ENCODE data around the gene TRIM2. TPM values are rescaled to one million over a fixed set of nuclear protein-coding genes. Genes with fewer than 3 reads are reported as not detected.

Gene TRIM2
- total and polyA plus RNA-seq, 2 experiments from 2014 or later, result 32.0 to 82.1 TPM

GRCh38 chr4:153241295-153241694 is 37.1 kb downstream of the TRIM2 start:
- H4K20me1 ChIP-seq (ENCODE audit: insufficient read depth, poor library complexity, severe bottlenecking), result peaks cover 7% of the 10 kb centered on the region
- H2AFZ ChIP-seq, result no peak overlapping the region
- no peaks in the 10 kb centered on the region for H3K9me2 ChIP-seq (replicated peaks; ENCODE audit: insufficient read depth)
- DNase-seq (ENCODE audit: low spot score), result no peak
- H3K9me3 ChIP-seq (ENCODE audit: low read depth), result no peaks in the 10 kb centered on the region
- peaks cover 37% of the 10 kb centered on the region for H3K4me1 ChIP-seq (ENCODE audit: insufficient read depth)
- no peak overlapping the region for H3K4me2 ChIP-seq
- no peaks in the 10 kb centered on the region for H3K36me3 ChIP-seq (replicated peaks; ENCODE audit: insufficient read depth, low read depth)
- TF ChIP-seq EZH2 (IDR thresholded peaks at IDR 0.05; ENCODE audit: borderline replicate concordance) (no peak), EZH2phosphoT487 (IDR thresholded peaks at IDR 0.05; ENCODE audit: low read depth, severe bottlenecking, unreplicated experiment) (no peak)
- H3K4me3 ChIP-seq, result no peak overlapping the region
- H3K27ac ChIP-seq, result peak overlapping the region; percentile 57
- 87% methylated on average over 8 of the region's 8 CpGs for WGBS (ENCODE audit: low lambda C conversion rate, missing lambda C conversion rate)
- H3K79me2 ChIP-seq, result peaks cover 57% of the 10 kb centered on the region
- H3K27me3 ChIP-seq, result no peaks in the 10 kb centered on the region

- peak overlapping the region; percentile 57 for H3K27ac ChIP-seq
- H3K79me2 ChIP-seq, result peaks cover 57% of the 10 kb centered on the region
- WGBS (ENCODE audit: low lambda C conversion rate, missing lambda C conversion rate), result 32% methylated on average over 13 of the region's 13 CpGs
- H3K9me2 ChIP-seq (replicated peaks; ENCODE audit: insufficient read depth), result no peaks in the 10 kb centered on the region
- H2AFZ ChIP-seq, result no peak overlapping the region
- no peak overlapping the region for H3K4me3 ChIP-seq
- peak overlapping the region; percentile 25 for H3K4me2 ChIP-seq
- H3K4me1 ChIP-seq (ENCODE audit: insufficient read depth), result peaks cover 37% of the 10 kb centered on the region
- H3K9me3 ChIP-seq (ENCODE audit: low read depth), result no peaks in the 10 kb centered on the region
- no peaks in the 10 kb centered on the region for H4K20me1 ChIP-seq (ENCODE audit: insufficient read depth, poor library complexity, severe bottlenecking)
- no peaks in the 10 kb centered on the region for H3K36me3 ChIP-seq (replicated peaks; ENCODE audit: insufficient read depth, low read depth)
- no peak for TF ChIP-seq EZH2 (IDR thresholded peaks at IDR 0.05; ENCODE audit: borderline replicate concordance)
- no peak for TF ChIP-seq CTCF (IDR thresholded peaks at IDR 0.05; ENCODE audit: poor library complexity)
- TF ChIP-seq EZH2phosphoT487 (IDR thresholded peaks at IDR 0.05; ENCODE audit: low read depth, severe bottlenecking, unreplicated experiment), result no peak
- no peaks in the 10 kb centered on the region for H3K27me3 ChIP-seq
- DNase-seq (ENCODE audit: low spot score), result peak; percentile 44
Measured at GRCh38 chr4:153241970-153242838, 38.0 kb downstream of the TRIM2 start.

- 82% methylated on average over 3 of the region's 3 CpGs for WGBS (ENCODE audit: low lambda C conversion rate, missing lambda C conversion rate)
- H3K4me1 ChIP-seq (ENCODE audit: insufficient read depth), result peaks cover 37% of the 10 kb centered on the region
- no peaks in the 10 kb centered on the region for H4K20me1 ChIP-seq (ENCODE audit: insufficient read depth, poor library complexity, severe bottlenecking)
- H3K27ac ChIP-seq, result peak overlapping the region; percentile 57
- no peak overlapping the region for H3K4me3 ChIP-seq
- DNase-seq (ENCODE audit: low spot score), result no peak
- TF ChIP-seq CTCF (IDR thresholded peaks at IDR 0.05; ENCODE audit: poor library complexity) (no peak), EZH2phosphoT487 (IDR thresholded peaks at IDR 0.05; ENCODE audit: low read depth, severe bottlenecking, unreplicated experiment) (no peak), EZH2 (IDR thresholded peaks at IDR 0.05; ENCODE audit: borderline replicate concordance) (no peak)
- no peaks in the 10 kb centered on the region for H3K27me3 ChIP-seq
- H3K79me2 ChIP-seq, result peaks cover 52% of the 10 kb centered on the region
- H3K9me3 ChIP-seq (ENCODE audit: low read depth), result no peaks in the 10 kb centered on the region
- no peak overlapping the region for H2AFZ ChIP-seq
- peak overlapping the region; percentile 25 for H3K4me2 ChIP-seq
- no peaks in the 10 kb centered on the region for H3K9me2 ChIP-seq (replicated peaks; ENCODE audit: insufficient read depth)
- no peaks in the 10 kb centered on the region for H3K36me3 ChIP-seq (replicated peaks; ENCODE audit: insufficient read depth, low read depth)
Measured at GRCh38 chr4:153242839-153243324, 38.6 kb downstream of the TRIM2 start.

GRCh38 chr4:153243468-153243867 is 39.2 kb downstream of the TRIM2 start:
- peak overlapping the region; percentile 57 for H3K27ac ChIP-seq
- peaks cover 42% of the 10 kb centered on the region for H3K4me1 ChIP-seq (ENCODE audit: insufficient read depth)
- H3K36me3 ChIP-seq (replicated peaks; ENCODE audit: insufficient read depth, low read depth), result no peaks in the 10 kb centered on the region
- TF ChIP-seq EZH2 (IDR thresholded peaks at IDR 0.05; ENCODE audit: borderline replicate concordance) (no peak), EZH2phosphoT487 (IDR thresholded peaks at IDR 0.05; ENCODE audit: low read depth, severe bottlenecking, unreplicated experiment) (no peak), CTCF (IDR thresholded peaks at IDR 0.05; ENCODE audit: poor library complexity) (no peak)
- no peak for DNase-seq (ENCODE audit: low spot score)
- no peaks in the 10 kb centered on the region for H3K27me3 ChIP-seq
- H2AFZ ChIP-seq, result no peak overlapping the region
- no peak overlapping the region for H3K4me2 ChIP-seq
- H3K4me3 ChIP-seq, result no peak overlapping the region
- H3K9me3 ChIP-seq (ENCODE audit: low read depth), result no peaks in the 10 kb centered on the region
- H3K9me2 ChIP-seq (replicated peaks; ENCODE audit: insufficient read depth), result no peaks in the 10 kb centered on the region
- peaks cover 50% of the 10 kb centered on the region for H3K79me2 ChIP-seq
- no peaks in the 10 kb centered on the region for H4K20me1 ChIP-seq (ENCODE audit: insufficient read depth, poor library complexity, severe bottlenecking)
